ENCODE measurements around the gene SCN4B.

- TF ChIP-seq CBX5 (IDR thresholded peaks at IDR 0.05; ENCODE audit: low read depth, low read length) (no peak), SP2 (IDR thresholded peaks at IDR 0.05; ENCODE audit: low read length) (no peak)
- TF ChIP-seq, protein P1, sequence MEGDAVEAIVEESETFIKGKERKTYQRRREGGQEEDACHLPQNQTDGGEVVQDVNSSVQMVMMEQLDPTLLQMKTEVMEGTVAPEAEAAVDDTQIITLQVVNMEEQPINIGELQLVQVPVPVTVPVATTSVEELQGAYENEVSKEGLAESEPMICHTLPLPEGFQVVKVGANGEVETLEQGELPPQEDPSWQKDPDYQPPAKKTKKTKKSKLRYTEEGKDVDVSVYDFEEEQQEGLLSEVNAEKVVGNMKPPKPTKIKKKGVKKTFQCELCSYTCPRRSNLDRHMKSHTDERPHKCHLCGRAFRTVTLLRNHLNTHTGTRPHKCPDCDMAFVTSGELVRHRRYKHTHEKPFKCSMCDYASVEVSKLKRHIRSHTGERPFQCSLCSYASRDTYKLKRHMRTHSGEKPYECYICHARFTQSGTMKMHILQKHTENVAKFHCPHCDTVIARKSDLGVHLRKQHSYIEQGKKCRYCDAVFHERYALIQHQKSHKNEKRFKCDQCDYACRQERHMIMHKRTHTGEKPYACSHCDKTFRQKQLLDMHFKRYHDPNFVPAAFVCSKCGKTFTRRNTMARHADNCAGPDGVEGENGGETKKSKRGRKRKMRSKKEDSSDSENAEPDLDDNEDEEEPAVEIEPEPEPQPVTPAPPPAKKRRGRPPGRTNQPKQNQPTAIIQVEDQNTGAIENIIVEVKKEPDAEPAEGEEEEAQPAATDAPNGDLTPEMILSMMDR (IDR thresholded peaks at IDR 0.05; ENCODE audit: control extremely low read depth in 1 of 3, insufficient read depth in 1 of 3, low read depth in 1 of 3, low read length in 3 of 3), result no peak
Measured at GRCh38 chr11:118174006-118174567, 21.5 kb upstream of the SCN4B start.

Measured in H1 (cell line).